PC-9 (cell line): ENCODE measurements around the gene DPY30.

Experiments used
- EZH2 ChIP-seq: fragments of 200-600 bp; sonication (generic); IDR thresholded peaks from 2 replicates; pipeline ENCODE4 v1.8.0; 2017; ENCODE audit warnings: antibody characterized with exemption, low read depth
- TF ChIP-seq, protein P1 (sequence below): fragments of 200-600 bp; sonication (generic); conservative IDR thresholded peaks from 2 replicates; pipeline ENCODE4 v1.6.1; 2017; ENCODE audit warnings: mixed run types, antibody characterized with exemption, mild to moderate bottlenecking, moderate library complexity

DNA sequence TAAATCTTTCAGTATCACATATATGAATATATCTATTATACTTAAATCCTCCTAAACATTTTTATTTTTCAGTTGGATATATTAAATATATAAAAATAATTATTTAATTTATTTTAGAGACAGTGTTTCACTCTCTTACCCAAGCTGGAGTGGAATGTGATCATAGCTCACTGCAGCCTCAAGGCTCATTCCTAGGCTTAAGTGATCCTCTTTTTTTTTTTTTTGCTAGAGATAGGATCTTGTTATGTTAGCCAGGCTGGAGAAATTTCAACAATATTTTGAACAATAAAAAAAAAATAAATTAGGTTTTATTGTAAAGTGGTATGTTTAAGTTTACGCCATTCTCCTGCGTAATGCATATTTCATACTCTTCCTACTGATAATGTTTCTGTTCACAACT, 27.9 kb upstream of the DPY30 start:
- TF ChIP-seq, protein P1, sequence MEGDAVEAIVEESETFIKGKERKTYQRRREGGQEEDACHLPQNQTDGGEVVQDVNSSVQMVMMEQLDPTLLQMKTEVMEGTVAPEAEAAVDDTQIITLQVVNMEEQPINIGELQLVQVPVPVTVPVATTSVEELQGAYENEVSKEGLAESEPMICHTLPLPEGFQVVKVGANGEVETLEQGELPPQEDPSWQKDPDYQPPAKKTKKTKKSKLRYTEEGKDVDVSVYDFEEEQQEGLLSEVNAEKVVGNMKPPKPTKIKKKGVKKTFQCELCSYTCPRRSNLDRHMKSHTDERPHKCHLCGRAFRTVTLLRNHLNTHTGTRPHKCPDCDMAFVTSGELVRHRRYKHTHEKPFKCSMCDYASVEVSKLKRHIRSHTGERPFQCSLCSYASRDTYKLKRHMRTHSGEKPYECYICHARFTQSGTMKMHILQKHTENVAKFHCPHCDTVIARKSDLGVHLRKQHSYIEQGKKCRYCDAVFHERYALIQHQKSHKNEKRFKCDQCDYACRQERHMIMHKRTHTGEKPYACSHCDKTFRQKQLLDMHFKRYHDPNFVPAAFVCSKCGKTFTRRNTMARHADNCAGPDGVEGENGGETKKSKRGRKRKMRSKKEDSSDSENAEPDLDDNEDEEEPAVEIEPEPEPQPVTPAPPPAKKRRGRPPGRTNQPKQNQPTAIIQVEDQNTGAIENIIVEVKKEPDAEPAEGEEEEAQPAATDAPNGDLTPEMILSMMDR: no peak
- TF ChIP-seq EZH2: no peak
